Stimulated activated CD4-positive, alpha-beta T cell treated with anti-CD3 and anti-CD28 coated beads, TNF-alpha, amount 100 ng/mL, for 1 hour (primary cell): ENCODE measurements around the gene ACAP1.
"Not testable (repeated sequence)": the region's sequence is repeated elsewhere in the genome, so short reads cannot be mapped to it uniquely, and the experiment has no call there.

Experiments used
- DNase-seq, 3 donors: peaks; one replicate each; pipeline ENCODE4 v3.0.0-alpha.2; 2020; ENCODE audit warnings: low read depth in 3 of 3, low spot score in 1 of 3

Gene ACAP1

DNA sequence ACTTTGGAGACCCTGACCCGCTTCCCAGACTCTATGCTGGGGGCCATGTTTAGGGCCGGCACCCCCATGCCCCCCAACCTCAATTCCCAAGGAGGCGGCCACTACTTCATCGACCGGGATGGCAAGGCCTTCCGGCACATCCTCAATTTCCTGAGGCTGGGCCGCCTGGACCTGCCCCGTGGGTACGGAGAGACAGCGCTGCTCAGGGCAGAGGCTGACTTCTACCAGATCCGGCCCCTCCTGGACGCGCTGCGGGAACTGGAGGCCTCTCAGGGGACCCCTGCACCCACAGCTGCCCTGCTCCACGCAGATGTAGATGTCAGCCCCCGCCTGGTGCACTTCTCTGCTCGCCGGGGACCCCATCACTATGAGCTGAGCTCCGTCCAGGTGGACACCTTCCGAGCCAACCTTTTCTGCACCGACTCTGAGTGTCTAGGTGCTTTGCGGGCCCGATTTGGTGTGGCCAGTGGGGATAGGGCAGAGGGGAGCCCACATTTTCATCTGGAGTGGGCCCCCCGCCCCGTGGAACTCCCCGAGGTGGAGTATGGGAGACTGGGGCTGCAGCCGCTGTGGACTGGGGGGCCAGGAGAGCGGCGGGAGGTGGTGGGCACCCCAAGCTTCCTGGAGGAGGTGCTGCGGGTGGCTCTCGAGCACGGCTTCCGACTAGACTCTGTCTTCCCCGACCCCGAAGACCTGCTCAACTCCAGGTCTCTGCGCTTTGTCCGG, 16.7 kb downstream of the ACAP1 start:
- DNase-seq = no peak

DNA sequence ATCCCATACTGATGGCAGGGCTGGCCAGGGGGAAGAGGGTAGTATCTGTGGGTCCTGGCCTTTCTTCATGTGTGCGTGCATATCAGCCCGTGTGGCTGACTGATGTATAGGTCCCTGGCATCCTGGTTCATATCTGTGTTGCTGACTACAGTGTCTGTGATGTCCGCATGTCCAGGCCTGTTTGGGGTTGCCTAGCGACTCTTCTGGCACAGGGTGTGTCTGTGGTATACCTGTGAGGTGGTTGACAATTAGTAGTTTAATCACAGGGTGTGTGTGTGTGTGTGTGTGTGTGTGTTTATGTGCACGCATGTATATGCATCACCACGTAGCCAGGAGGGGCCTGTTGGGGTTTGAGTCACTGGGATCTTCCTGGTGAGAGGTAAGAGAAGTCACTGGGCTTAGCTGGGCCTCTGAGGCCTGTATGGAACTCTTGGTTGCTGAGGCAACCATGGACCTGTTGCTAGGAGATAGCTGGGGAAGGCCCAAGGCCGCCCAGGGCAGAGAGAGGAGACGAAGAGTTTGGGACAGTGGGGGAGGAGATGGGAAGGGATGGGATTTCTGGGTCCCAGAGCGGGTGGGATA, 18.0 kb downstream of the ACAP1 start:
- no peak for DNase-seq

DNA sequence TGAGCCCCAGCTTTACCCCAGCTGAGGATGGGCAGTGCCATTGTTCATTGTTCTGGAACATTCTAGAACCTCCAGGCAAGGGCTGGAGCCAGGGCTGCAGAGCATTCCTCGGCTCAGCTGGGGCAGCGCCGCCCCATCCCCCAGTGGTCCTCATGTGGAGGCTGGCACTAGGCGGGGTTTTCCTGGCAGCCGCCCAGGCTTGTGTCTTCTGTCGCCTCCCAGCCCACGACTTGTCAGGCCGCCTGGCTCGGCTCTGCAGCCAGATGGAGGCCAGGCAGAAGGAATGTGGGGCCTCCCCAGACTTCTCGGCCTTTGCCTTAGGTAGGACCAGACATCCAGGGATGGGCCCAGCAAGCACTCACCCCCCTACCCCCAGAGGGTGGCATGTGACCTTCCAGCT, 18.7 kb downstream of the ACAP1 start, which contains the start of gene TMEM95:
TMEM95 (plus strand) TSS at position 104 of the 400 bp plus-strand sequence; CDS start at position 153, 49 bp downstream.
- no peak for DNase-seq

DNA sequence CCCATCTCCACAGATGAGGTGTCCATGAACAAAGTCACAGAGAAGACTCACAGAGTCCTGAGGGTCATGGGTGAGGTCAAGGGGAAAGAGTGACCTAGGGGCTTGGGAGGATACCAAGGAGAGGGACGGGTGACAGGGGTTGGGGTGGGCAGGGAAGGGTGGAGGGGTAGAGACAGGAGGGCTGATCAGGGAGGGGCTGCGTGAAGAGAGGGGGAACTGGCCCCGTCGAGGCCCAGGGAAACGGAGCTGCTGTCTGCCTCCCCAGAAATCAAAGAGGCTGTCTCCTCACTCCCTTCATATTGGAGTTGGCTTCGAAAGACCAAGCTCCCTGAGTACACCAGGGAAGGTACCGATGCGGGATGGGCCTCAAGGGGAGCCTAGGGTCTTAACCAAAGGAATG, 19.2 kb downstream of the ACAP1 start:
- DNase-seq = no peak

DNA sequence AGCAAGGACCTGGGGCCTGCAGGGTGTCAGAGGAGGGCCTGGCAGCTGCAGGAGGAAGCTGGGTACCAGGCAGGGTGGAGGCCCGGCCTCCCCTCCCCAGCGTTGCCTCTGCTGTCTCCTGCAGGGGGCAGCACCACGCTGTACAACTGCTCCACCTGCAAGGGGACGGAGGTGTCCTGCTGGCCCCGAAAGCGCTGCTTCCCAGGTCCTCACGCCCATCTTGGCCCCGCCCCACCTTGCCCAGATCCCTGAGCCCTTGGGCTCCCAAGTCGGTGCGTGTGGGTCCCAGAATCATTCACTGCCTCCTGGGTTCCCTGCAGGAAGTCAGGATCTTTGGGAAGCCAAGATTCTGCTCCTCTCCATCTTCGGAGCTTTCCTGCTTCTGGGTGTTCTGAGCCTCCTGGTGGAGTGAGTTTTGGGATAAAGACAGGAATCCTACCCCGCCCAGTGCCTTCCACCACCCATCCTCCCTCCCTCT, 19.8 kb downstream of the ACAP1 start:
- DNase-seq = peak; percentile 67 to 77 (median 73)

DNA sequence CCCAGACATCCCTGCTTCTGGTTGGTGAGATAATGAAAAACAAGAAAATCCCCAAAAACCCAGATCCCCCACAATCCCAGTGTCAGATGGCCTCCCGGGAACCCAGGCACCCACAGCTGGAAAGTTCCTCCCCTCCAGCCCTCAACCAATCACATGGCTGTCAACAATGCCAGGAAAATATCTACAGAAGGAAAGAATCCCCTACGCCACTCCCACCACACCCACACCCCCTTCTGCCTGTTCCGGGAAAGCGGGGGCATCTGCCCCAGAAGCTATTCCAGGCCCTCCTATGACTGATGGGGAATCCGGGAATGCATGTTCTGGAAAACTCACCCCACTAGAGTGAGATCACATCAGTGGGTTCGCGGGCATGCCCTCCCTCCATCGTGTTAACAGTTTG, 20.4 kb downstream of the ACAP1 start:
- no peak for DNase-seq

DNA sequence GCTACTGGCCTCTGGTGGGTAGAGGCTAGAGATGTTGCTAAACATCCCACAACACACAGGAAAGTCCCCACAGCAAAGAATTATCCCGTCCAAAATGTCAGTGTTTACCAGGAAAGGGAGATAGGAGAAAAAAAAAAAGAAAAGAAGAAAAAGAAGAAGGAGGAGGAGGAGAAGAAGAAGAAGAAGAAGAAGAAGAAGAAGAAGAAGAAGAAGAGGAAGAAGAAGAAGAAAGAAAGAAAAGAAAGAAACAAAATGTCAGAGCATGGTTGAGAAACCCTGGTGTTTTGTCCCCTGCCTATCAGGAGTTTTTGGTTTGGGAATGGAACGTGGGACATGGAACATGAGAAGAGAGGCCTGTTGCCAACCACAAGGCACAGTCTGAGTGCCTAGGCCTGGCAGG, 21.1 kb downstream of the ACAP1 start:
- DNase-seq = no peak

DNA sequence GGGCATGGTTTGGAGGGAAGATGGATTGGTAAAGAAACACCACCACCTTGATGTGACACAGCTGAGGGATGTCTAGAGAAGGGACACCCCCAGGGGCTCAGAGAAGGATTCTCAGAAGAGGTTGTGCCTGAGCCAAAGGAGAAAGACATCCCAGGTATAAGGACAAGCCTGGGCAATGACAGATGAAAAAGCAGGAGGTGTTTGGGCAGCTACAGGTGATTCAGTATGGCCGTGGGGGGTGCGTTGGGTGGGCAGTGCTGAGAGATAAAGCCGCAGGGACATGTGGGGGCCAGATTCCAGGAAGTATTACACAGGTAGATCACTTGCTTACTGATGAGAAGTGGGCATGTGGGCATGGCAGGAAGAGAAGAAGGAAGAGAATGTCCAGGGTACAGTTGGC, 25.6 kb downstream of the ACAP1 start:
- no peak for DNase-seq

DNA sequence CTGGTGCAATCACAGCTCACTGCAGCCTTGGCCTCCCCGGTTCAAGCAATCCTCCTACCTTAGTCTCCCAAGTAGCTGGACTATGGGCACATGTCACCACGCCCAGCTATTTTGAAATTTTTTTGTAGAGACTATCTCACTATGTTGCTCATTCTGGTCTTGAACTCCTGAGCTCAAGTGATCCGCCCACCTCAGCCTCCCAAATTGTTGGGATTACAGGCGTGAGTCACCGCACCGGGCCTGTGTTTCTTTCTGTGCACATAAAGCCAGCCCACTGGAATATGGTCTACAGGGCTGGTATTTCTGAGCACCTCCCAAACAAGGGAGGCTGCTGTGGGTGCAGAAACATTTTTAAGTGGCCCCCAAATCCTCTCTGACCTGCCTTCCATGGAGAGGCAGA, 27.0 kb downstream of the ACAP1 start:
- DNase-seq = no peak

DNA sequence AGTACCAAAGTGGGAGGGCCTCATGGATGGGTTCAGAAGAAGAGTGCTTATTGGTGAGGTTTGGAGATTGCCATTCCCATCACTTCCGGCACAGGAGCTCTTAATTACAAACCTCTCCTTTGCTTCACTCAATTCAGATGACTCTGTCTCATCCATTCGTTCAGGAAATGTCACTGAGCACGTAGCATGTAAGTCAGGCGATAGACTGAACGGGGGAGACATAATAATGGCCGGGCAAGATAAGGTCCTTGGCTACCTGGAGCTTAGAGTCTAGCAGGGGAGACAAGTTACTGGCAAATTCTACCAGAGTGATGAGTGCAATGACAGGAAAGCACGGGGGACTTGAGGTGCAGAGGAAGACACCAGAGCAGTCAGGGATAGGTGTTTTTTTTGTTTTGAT, 29.6 kb downstream of the ACAP1 start:
- DNase-seq = not testable (repeated sequence)

DNA sequence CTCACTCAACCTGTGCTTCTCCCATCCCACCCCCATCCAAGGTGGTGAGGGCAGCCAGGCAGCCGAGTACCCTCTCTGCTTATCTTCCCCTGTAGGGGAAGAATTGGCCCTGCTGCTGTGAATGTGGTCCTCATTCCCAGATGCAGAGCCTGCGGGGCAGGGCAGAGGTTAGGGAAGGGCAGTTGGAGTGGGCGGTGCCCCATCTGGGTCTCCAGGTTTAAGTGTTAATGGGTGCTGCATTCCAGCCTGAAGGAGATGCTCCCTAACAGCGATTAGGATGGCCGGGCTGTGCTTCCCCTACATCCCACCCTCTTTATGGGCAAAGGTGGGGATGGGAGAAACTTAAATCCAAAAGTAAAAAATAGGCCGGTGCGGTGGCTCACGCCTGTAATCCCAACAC, 30.8 kb downstream of the ACAP1 start:
- DNase-seq = no peak

DNA sequence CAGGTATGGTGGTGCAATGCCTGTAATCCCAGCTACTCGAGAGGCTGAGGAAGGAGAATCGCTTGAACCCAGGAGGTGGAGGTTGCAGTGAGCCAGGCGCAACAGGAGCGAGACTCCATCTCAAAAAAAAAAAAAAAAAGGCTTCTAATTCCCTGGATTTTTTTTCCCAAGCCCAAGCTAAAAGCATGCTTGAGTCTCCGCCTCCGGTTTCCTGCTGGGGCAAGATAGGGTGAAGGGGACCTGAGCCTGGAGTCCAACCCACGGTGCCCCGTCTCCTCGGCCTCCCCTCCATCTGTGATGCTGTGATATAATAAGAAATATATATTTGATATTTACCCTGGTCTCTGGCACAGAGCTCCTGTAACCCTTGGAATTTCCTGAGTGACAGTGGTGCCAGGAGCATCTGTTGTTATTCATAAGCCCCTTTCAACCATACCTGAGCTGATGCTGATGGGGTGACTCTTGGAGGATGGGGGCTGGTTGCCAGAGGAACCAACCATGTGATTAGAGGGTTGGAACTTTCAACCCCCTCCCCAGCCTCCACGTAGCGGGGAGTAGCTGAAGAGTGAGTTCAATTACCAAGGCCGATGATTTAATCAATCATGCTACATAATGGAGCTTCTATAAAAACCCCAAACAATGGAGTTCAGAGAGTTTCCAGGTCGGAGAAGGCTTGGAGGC, 31.7 kb downstream of the ACAP1 start:
- no peak for DNase-seq

DNA sequence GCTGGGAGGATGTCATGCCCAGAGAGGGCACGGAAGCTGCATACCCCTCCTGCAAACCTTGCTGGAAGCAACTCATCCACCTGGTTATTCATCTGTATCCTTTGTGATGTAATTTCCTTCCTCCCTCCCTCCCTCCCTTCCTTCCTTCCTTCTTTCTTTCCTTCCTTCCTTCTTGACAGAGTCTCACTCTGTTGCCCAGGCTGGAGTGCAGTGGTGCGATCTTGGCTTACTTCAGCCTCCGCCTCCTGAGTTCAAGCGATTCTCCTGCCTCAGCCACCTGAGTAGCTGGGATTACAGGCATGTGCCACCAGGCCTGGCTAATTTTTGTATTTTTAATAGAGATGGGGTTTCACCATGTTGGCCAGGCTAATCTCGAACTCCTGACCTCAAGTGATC, 32.3 kb downstream of the ACAP1 start:
- DNase-seq = not testable (repeated sequence)

DNA sequence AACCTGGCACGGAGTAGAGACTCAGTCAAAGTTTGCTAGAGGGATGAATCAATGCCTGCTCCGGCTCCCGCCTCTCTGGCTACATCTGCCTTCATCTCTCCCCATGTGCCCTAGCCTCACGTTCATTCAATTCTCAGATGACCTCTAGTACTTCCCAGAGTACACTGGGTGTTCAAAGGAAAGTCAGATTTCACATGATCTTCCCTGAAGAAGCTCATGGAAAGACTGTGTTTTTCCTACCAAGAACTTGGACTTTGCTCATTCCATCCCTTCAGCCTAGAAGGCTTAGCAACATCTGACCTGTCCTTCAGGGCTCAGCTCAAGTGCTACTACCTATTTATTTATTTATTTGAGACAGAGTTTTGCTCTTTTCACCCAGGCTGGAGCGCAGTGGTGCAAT, 33.5 kb downstream of the ACAP1 start:
- DNase-seq = no peak

DNA sequence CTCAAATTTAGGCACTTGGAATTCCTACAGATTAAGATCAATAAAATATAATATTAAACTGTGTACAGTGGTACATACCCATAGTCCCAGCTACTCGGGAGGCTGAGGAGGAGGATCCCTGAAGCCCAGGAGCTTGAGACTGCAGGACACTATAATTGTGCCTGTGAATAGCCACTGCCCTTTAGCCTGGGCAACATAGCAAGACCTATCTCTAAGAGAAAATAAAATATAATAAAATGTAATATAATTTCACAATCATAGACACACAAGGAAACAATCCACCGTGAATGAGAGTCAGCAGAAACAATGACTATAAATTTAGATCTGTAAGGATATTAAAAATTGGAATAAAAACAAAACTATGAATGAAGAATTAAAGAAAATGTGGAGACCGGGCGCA, 34.5 kb downstream of the ACAP1 start:
- DNase-seq = no peak

DNA sequence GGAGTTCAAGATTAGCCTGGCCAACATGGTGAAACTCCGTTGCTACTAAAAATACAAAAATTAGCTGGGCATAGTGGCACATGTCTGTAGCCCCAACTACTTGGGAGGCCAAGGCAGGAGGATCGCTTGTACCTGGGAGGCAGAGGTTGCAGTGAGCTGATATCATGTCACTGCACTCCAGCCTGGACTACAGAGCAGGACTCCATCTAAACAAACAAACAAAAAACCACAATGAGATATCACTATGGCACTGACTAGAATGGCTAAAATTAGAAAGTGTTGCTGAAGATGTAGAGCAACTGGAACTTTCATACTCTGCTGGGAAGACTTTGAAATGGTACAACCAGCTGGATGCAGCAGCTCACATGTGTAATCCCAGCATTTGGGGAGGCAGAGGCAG, 38.0 kb downstream of the ACAP1 start:
- no peak for DNase-seq

DNA sequence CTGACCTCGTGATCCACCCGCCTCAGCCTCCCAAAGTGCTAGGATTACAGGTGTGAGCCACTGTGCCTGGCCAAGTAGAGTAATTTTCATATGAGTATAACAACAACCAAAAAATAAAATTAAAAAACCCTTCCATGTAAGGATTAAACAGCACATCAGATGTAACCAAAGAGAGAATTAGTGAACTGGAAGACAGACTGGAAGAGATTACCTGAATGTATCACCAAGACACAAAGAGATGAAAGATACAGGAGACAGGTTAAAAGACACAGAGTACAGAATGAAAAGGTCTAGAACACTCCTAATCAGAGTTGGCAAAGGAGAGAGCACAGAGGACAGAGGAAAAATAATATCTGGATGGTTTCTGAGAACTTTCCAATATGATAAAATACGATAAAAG, 42.8 kb downstream of the ACAP1 start:
- DNase-seq = no peak

DNA sequence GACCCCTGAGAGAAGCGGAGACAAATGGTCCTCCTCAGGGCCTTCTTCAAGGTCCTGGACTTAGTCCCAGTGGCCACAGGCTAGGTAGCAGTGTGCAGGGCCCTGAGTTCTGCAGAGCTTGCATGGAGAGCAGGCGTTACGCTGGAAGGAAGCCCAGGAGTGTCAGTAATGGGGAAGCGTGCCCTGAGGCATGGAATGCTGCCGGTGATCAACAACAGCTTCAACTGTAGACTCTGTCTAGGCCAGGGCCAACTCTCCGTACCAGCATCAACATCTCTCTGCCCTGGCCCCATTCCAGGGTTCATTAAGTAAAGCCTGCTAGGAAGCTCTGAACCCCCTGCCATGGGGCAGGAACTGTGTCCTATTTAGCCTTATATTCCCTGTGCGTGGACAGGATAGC, 44.0 kb downstream of the ACAP1 start:
- no peak for DNase-seq

DNA sequence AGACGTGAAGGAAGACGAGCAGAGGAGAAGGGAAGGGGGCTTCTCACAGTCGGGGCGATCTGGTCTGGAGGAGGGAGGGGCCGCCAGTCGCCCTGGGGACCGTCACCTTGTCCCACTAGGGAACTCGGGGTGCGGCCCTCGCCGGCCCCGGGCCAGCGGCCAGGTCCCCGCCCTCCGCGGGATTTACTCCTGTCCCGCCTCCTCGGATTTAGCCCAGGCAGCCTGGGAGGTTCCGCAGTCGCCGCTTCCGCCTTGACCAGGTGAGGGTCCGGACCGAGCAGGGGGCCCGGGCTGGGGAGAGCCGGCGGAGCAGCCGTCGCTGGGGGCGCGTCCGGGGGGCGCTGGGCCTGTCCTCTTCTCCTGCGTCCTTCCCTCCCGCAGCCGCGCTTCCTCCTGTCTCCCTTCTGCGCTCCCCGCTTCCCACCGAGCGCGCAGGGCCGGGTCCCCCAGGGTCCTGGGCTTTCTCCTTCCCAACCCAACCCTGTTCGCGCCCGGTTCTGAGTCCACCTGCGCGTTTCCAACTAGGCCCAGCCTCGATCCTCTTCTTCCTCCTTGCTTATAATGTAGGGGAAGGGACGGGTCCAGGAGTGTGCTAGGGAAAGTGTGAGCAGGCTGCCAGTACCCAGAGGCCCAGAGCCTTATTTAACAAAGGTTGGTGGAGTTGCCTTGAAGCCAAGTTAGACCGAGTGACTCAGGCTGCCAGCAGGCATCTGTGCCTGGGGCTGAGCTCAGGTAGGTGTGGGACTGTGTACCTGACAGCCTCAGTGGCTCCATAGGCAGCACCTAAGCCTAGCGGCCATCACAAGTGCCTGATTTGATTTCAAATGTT, 44.7 kb downstream of the ACAP1 start, which contains the start of gene TNK1:
TNK1 (plus strand) TSS at position 235 of the 829 bp plus-strand sequence. CDS start 1,838 bp downstream, outside the sequence.
- DNase-seq = no peak

DNA sequence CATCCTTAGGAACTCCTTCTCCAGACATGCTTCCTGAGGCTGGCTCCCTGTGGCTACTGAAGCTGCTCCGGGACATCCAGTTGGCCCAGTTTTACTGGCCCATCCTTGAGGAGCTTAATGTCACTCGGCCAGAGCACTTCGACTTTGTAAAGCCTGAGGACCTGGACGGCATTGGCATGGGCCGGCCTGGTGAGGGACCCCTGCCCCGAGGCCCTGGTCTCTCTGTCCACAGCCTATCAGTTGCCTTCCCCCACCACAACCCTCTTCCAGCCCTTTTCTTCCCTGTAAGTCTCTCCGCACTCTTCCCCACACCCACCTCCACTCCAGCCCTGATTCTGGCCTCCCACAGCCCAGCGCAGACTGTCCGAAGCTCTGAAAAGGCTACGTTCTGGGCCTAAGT, 46.6 kb downstream of the ACAP1 start:
- DNase-seq = no peak

DNA sequence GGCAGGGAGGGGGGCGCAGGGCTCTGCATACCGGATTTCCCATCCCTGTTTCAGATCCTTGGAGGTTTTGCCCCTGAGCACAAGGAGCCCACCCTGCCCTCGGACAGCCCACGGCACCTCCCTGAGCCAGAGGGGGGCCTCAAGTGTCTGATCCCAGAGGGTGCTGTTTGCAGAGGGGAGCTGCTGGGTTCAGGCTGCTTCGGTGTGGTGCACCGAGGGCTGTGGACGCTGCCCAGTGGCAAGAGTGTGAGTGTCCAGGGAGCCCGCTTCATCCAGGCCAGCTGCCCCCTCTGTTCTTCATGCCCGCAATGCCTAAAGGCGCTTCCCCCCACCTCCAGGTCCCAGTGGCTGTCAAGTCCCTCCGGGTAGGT, 47.0 kb downstream of the ACAP1 start:
- no peak for DNase-seq
